Ishikawa (cell line): ENCODE results near the gene MIPOL1.

Experiments
- MAX ChIP-seq: IDR thresholded peaks from 2 replicates; pipeline ENCODE4 v1.6.1; 2012
- RAD21 ChIP-seq: IDR thresholded peaks from 2 replicates; pipeline ENCODE4 v1.6.1; 2012; ENCODE audit warnings: low read depth
- TAF1 ChIP-seq: IDR thresholded peaks from 2 replicates; pipeline ENCODE4 v1.6.1; 2012; ENCODE audit warnings: low read depth, mild to moderate bottlenecking
- YY1 ChIP-seq: IDR thresholded peaks from 2 replicates; pipeline ENCODE4 v1.6.1; 2012; ENCODE audit warnings: low read depth
- ZBTB7A ChIP-seq: IDR thresholded peaks from 2 replicates; pipeline ENCODE4 v1.6.1; 2012; ENCODE audit warnings: low read depth

GRCh38 chr14:37569729-37570128 is 372.0 kb downstream of the MIPOL1 start:
- TF ChIP-seq RAD21: no peak
- TF ChIP-seq MAX: no peak
- no peak for TF ChIP-seq ZBTB7A
- no peak for TF ChIP-seq TAF1
- TF ChIP-seq YY1: no peak
